ENCODE data around the gene KIFBP.
"Not testable (repeated sequence)": the region's sequence is repeated elsewhere in the genome, so short reads cannot be mapped to it uniquely, and the experiment has no call there.

The KIFBP gene

GRCh38 chr10:69004821-69005220 lies 16.2 kb downstream of the KIFBP start:
- DNase-seq (ENCODE audit: low read depth, low spot score): no peak
- ChIA-PET POLR2A (no interaction called here), CTCF (interaction anchor here (0.6 to 19.3 kb wide), 28 partner anchors 8 to 410 kb away, joined by 3 to 416 read pairs (median 4); partner anchors contain the start of genes SRGN and SUPV3L1)
- H3K4me3 ChIP-seq (ENCODE audit: low read depth, low read length): no peak overlapping the region
- TF ChIP-seq CTCF (IDR thresholded peaks at IDR 0.05; ENCODE audit: insufficient read depth, low read length, missing control alignments): peak; percentile 43

GRCh38 chr10:69005704-69006485 lies 17.3 kb downstream of the KIFBP start:
- CTCF ChIA-PET: interaction anchor here (0.8 to 19.3 kb wide), 24 partner anchors 10 to 409 kb away, joined by 3 to 416 read pairs (median 4); partner anchors contain the start of genes SRGN and SUPV3L1
- no peak for DNase-seq (ENCODE audit: low read depth, low spot score)
- TF ChIP-seq CTCF (IDR thresholded peaks at IDR 0.05; ENCODE audit: insufficient read depth, low read length, missing control alignments): no peak
- H3K4me3 ChIP-seq (ENCODE audit: low read depth, low read length): no peak overlapping the region
- POLR2A ChIA-PET: no interaction called here

GRCh38 chr10:69007260-69007659 lies 18.7 kb downstream of the KIFBP start:
- DNase-seq (ENCODE audit: low read depth, low spot score): no peak
- POLR2A ChIA-PET: no interaction called here
- CTCF ChIA-PET: interaction anchor here (0.8 to 19.3 kb wide), 3 partner anchors 88 to 162 kb away, joined by 3 to 416 read pairs (median 3); partner anchors contain the start of gene SRGN
- no peak for TF ChIP-seq CTCF (IDR thresholded peaks at IDR 0.05; ENCODE audit: insufficient read depth, low read length, missing control alignments)
- no peak overlapping the region for H3K4me3 ChIP-seq (ENCODE audit: low read depth, low read length)

GRCh38 chr10:69009360-69009759 lies 20.8 kb downstream of the KIFBP start:
- ChIA-PET POLR2A (no interaction called here), CTCF (interaction anchor here (0.8 to 19.3 kb wide), 4 partner anchors 10 to 86 kb away, joined by 3 to 416 read pairs (median 4); partner anchors contain the start of gene SRGN)
- no peak for TF ChIP-seq CTCF (IDR thresholded peaks at IDR 0.05; ENCODE audit: insufficient read depth, low read length, missing control alignments)
- H3K4me3 ChIP-seq (ENCODE audit: low read depth, low read length): no peak overlapping the region
- DNase-seq (ENCODE audit: low read depth, low spot score): no peak

- CTCF ChIA-PET: interaction anchor here (0.9 to 19.3 kb wide), 3 partner anchors 9 to 85 kb away, joined by 3 to 416 read pairs (median 4); partner anchors contain the start of gene SRGN
- no peak overlapping the region for H3K4me3 ChIP-seq (ENCODE audit: low read depth, low read length)
- DNase-seq (ENCODE audit: low read depth, low spot score): no peak
- POLR2A ChIA-PET: no interaction called here
- no peak for TF ChIP-seq CTCF (IDR thresholded peaks at IDR 0.05; ENCODE audit: insufficient read depth, low read length, missing control alignments)
These were observed 21.6 kb downstream of the KIFBP start for GRCh38 chr10:69010151-69010640.

- DNase-seq (ENCODE audit: low read depth, low spot score); POLR2A ChIA-PET; H3K4me3 ChIP-seq (ENCODE audit: low read depth, low read length): not testable (repeated sequence)
- CTCF ChIA-PET: interaction anchor here (1.2 to 19.3 kb wide), 2 partner anchors 22 to 82 kb away, joined by 3 to 416 read pairs; partner anchors contain the start of gene SRGN
These were observed 24.2 kb downstream of the KIFBP start for GRCh38 chr10:69012778-69013177.

Data from AG04449 (cell line).